ENCODE measurements around the gene ZNF488. TPM values are rescaled to one million over a fixed set of nuclear protein-coding genes. Genes with fewer than 3 reads are reported as not detected.

Gene ZNF488
- polyA plus RNA-seq, 1 of the 3 experiments (the other 2 are of a cell fraction), result 0.59 TPM

DNA sequence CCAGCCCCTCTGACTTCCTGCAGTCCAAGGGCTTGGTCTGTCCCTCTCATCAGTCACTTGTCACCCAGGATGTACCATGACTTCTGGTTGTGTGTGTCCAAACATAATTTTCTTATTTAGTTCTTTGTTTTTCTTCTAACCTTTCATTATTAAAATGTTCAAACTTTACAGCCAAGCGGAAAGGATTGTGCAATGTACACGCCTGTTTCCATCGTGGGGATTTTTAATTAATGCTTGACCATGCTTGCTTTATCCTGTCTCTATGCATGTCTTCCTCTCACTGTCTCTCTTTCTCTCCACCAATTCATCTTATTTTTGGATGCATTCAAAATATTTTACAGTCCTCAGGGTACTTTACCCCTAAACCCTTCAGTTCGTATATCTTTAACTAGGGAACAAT is 26.2 kb upstream of the ZNF488 start:
- no peaks in the 10 kb centered on the region for H3F3A ChIP-seq (replicated peaks; ENCODE audit: insufficient read depth)
- H3K4me3 ChIP-seq (ENCODE audit: low read depth in 2 of 2, low read length in 1 of 2), result no peak overlapping the region
- H3K9ac ChIP-seq, result no peak overlapping the region
- 88% methylated on average over 4 of the region's 4 CpGs for WGBS (ENCODE audit: low lambda C conversion rate)
- ChIA-PET POLR2A (no interaction called here), CTCF (no interaction called here)
- no peak for DNase-seq
- TF ChIP-seq FOXJ3 (CRISPR knock-in tag; IDR thresholded peaks at IDR 0.05), result no peak
- no peak for TF ChIP-seq MXI1 (IDR thresholded peaks at IDR 0.05; ENCODE audit: low read depth, low read length)
- TF ChIP-seq, protein P1, sequence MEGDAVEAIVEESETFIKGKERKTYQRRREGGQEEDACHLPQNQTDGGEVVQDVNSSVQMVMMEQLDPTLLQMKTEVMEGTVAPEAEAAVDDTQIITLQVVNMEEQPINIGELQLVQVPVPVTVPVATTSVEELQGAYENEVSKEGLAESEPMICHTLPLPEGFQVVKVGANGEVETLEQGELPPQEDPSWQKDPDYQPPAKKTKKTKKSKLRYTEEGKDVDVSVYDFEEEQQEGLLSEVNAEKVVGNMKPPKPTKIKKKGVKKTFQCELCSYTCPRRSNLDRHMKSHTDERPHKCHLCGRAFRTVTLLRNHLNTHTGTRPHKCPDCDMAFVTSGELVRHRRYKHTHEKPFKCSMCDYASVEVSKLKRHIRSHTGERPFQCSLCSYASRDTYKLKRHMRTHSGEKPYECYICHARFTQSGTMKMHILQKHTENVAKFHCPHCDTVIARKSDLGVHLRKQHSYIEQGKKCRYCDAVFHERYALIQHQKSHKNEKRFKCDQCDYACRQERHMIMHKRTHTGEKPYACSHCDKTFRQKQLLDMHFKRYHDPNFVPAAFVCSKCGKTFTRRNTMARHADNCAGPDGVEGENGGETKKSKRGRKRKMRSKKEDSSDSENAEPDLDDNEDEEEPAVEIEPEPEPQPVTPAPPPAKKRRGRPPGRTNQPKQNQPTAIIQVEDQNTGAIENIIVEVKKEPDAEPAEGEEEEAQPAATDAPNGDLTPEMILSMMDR (IDR thresholded peaks at IDR 0.05), result no peak
- TF ChIP-seq CHD2 (IDR thresholded peaks at IDR 0.05; ENCODE audit: low read length, partially characterized antibody), result no peak
- no peak for TF ChIP-seq GATA2 (CRISPR knock-in tag; IDR thresholded peaks at IDR 0.05)
- no peak for TF ChIP-seq RCOR1 (IDR thresholded peaks at IDR 0.05; ENCODE audit: low read length)
- no peak for TF ChIP-seq GABPA (IDR thresholded peaks at IDR 0.05; ENCODE audit: low read depth)
- no peak for TF ChIP-seq EZH2phosphoT487 (IDR thresholded peaks at IDR 0.05; ENCODE audit: borderline replicate concordance, low read depth)
- no peak for TF ChIP-seq RAD21 (IDR thresholded peaks at IDR 0.05; ENCODE audit: low read length)
- TF ChIP-seq, protein P2, sequence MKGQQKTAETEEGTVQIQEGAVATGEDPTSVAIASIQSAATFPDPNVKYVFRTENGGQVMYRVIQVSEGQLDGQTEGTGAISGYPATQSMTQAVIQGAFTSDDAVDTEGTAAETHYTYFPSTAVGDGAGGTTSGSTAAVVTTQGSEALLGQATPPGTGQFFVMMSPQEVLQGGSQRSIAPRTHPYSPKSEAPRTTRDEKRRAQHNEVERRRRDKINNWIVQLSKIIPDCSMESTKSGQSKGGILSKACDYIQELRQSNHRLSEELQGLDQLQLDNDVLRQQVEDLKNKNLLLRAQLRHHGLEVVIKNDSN (IDR thresholded peaks at IDR 0.05; ENCODE audit: borderline replicate concordance, low read depth), result no peak
- no peaks in the 10 kb centered on the region for H3K27me3 ChIP-seq (ENCODE audit: insufficient read depth)
- no peaks in the 10 kb centered on the region for H3K9me3 ChIP-seq
- H4K20me1 ChIP-seq (ENCODE audit: insufficient read depth), result no peaks in the 10 kb centered on the region
- peaks cover 0 to 16% of the 10 kb centered on the region in 2 experiments; a peak in 2 of 4 replicates for H3K4me1 ChIP-seq (ENCODE audit: control insufficient read depth in 1 of 2, insufficient read depth in 2 of 2, low read depth in 1 of 2, low read length in 1 of 2)
- H3K27ac ChIP-seq (ENCODE audit: low read depth in 2 of 2, low read length in 1 of 2), result no peak overlapping the region
- H3K4me2 ChIP-seq, result no peak overlapping the region
- H3K9me2 ChIP-seq, result no peaks in the 10 kb centered on the region
- no peaks in the 10 kb centered on the region for H3K36me3 ChIP-seq (replicated peaks in 1 of 2; ENCODE audit: control insufficient read depth in 1 of 2, insufficient read depth in 2 of 2, low read length in 1 of 2)
- H3K79me2 ChIP-seq (ENCODE audit: insufficient read depth), result no peaks in the 10 kb centered on the region
- no peak overlapping the region for H2AFZ ChIP-seq (ENCODE audit: low read depth)

DNA sequence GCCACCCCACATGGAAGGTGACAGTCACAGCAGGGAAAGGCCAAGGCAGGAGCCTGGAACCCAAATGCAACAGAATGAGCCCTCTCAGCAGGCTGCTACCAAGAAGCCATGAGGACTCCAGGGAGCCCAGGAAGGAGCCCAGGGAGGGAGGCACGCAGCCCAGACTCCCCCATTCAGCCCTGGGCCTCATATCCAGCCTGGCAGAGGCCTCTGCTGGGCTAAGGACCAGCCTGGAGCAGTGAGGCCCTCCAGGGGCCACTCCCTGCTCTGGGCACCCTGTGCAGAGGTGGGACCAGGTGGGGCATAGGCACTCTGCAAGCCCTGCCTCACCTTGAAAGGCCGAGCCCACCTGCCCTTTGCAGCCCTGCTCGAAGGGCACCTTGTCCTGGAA is 25.8 kb upstream of the ZNF488 start:
- DNase-seq, result no peak
- POLR2A ChIA-PET, result no interaction called here
- peaks cover 0 to 16% of the 10 kb centered on the region in 2 experiments; a peak in 2 of 4 replicates for H3K4me1 ChIP-seq (ENCODE audit: control insufficient read depth in 1 of 2, insufficient read depth in 2 of 2, low read depth in 1 of 2, low read length in 1 of 2)
- TF ChIP-seq NFIC (IDR thresholded peaks at IDR 0.05; ENCODE audit: borderline replicate concordance) (no peak), RCOR1 (IDR thresholded peaks at IDR 0.05; ENCODE audit: low read length) (no peak), EP300 (IDR thresholded peaks at IDR 0.05; ENCODE audit: borderline replicate concordance in 1 of 2, low read depth in 1 of 2, low read length in 1 of 2) (no peak), FOXM1 (IDR thresholded peaks at IDR 0.05; ENCODE audit: low read depth) (no peak), RXRA (IDR thresholded peaks at IDR 0.05; ENCODE audit: borderline replicate concordance, low read depth) (no peak), MXI1 (IDR thresholded peaks at IDR 0.05; ENCODE audit: low read depth, low read length) (no peak), SIN3A (IDR thresholded peaks at IDR 0.05; ENCODE audit: borderline replicate concordance, low read depth, low read length) (no peak)
- TF ChIP-seq, protein P1 (IDR thresholded peaks at IDR 0.05), result no peak
- TF ChIP-seq, protein P3, sequence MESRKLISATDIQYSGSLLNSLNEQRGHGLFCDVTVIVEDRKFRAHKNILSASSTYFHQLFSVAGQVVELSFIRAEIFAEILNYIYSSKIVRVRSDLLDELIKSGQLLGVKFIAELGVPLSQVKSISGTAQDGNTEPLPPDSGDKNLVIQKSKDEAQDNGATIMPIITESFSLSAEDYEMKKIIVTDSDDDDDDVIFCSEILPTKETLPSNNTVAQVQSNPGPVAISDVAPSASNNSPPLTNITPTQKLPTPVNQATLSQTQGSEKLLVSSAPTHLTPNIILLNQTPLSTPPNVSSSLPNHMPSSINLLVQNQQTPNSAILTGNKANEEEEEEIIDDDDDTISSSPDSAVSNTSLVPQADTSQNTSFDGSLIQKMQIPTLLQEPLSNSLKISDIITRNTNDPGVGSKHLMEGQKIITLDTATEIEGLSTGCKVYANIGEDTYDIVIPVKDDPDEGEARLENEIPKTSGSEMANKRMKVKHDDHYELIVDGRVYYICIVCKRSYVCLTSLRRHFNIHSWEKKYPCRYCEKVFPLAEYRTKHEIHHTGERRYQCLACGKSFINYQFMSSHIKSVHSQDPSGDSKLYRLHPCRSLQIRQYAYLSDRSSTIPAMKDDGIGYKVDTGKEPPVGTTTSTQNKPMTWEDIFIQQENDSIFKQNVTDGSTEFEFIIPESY (IDR thresholded peaks at IDR 0.05; ENCODE audit: borderline replicate concordance, low read depth), result no peak
- TF ChIP-seq, protein P4, sequence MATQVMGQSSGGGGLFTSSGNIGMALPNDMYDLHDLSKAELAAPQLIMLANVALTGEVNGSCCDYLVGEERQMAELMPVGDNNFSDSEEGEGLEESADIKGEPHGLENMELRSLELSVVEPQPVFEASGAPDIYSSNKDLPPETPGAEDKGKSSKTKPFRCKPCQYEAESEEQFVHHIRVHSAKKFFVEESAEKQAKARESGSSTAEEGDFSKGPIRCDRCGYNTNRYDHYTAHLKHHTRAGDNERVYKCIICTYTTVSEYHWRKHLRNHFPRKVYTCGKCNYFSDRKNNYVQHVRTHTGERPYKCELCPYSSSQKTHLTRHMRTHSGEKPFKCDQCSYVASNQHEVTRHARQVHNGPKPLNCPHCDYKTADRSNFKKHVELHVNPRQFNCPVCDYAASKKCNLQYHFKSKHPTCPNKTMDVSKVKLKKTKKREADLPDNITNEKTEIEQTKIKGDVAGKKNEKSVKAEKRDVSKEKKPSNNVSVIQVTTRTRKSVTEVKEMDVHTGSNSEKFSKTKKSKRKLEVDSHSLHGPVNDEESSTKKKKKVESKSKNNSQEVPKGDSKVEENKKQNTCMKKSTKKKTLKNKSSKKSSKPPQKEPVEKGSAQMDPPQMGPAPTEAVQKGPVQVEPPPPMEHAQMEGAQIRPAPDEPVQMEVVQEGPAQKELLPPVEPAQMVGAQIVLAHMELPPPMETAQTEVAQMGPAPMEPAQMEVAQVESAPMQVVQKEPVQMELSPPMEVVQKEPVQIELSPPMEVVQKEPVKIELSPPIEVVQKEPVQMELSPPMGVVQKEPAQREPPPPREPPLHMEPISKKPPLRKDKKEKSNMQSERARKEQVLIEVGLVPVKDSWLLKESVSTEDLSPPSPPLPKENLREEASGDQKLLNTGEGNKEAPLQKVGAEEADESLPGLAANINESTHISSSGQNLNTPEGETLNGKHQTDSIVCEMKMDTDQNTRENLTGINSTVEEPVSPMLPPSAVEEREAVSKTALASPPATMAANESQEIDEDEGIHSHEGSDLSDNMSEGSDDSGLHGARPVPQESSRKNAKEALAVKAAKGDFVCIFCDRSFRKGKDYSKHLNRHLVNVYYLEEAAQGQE (IDR thresholded peaks at IDR 0.05; ENCODE audit: low read depth, low read length), result no peak

More for the DNA sequence above, 25.8 kb upstream of the ZNF488 start:
- CTCF ChIA-PET, result no interaction called here
- Histone ChIP-seq H3K9me2 (no peaks in the 10 kb centered on the region), H3K9me3 (no peaks in the 10 kb centered on the region), H3K4me3 (ENCODE audit: low read depth in 2 of 2, low read length in 1 of 2) (no peak overlapping the region), H3K36me3 (replicated peaks in 1 of 2; ENCODE audit: control insufficient read depth in 1 of 2, insufficient read depth in 2 of 2, low read length in 1 of 2) (no peaks in the 10 kb centered on the region), H3K27me3 (ENCODE audit: insufficient read depth) (no peaks in the 10 kb centered on the region), H3K79me2 (ENCODE audit: insufficient read depth) (no peaks in the 10 kb centered on the region), H3K9ac (no peak overlapping the region), H4K20me1 (ENCODE audit: insufficient read depth) (no peaks in the 10 kb centered on the region), H3K27ac (ENCODE audit: low read depth in 2 of 2, low read length in 1 of 2) (no peak overlapping the region), H3K4me2 (no peak overlapping the region), H2AFZ (ENCODE audit: low read depth) (no peak overlapping the region), H3F3A (replicated peaks; ENCODE audit: insufficient read depth) (no peaks in the 10 kb centered on the region)
- 60% methylated on average over 1 of the region's 3 CpGs for WGBS (ENCODE audit: low lambda C conversion rate)
